KMS-11 (cell line): ENCODE data around the gene CCDC141.
"Not testable (repeated sequence)": the region's sequence is repeated elsewhere in the genome, so short reads cannot be mapped to it uniquely, and the experiment has no call there.

Experiments used
- H2AFZ ChIP-seq: fragments of 200-600 bp; sonication (generic); 2 replicates; pipeline ENCODE4 v1.6.1; 2016; ENCODE audit warnings: antibody characterized with exemption, mixed run types, low read depth
- H3K27ac ChIP-seq: fragments of 200-600 bp; sonication (generic); 2 replicates; pipeline ENCODE4 v1.6.1; 2016; ENCODE audit warnings: mild to moderate bottlenecking, mixed run types
- H3K27me3 ChIP-seq: fragments of 200-600 bp; sonication (generic); 2 replicates; pipeline ENCODE4 v1.6.1; 2017; ENCODE audit warnings: mild to moderate bottlenecking, low read depth, mixed run types, moderate library complexity; ENCODE audit not compliant: insufficient read depth
- H3K36me3 ChIP-seq: fragments of 200-600 bp; sonication (generic); 2 replicates; pipeline ENCODE4 v1.6.1; 2017; ENCODE audit warnings: mild to moderate bottlenecking, mixed run types; ENCODE audit not compliant: insufficient read depth
- H3K4me1 ChIP-seq: fragments of 200-600 bp; sonication (generic); 2 replicates; pipeline ENCODE4 v1.6.1; 2016; ENCODE audit warnings: mild to moderate bottlenecking, low read depth, mixed run types; ENCODE audit not compliant: poor library complexity, severe bottlenecking
- H3K4me2 ChIP-seq: fragments of 200-600 bp; sonication (generic); 2 replicates; pipeline ENCODE4 v1.7.0; 2016; ENCODE audit warnings: mild to moderate bottlenecking, mixed run types
- H3K4me3 ChIP-seq: fragments of 200-600 bp; sonication (generic); IDR thresholded peaks from 2 replicates; pipeline ENCODE4 v1.6.1; 2017; ENCODE audit warnings: low read depth, low read length, mixed read lengths; ENCODE audit not compliant: insufficient read depth
- H3K79me2 ChIP-seq: fragments of 200-600 bp; sonication (generic); 2 replicates; pipeline ENCODE4 v1.6.1; 2016; ENCODE audit warnings: low read depth, mixed run types; ENCODE audit not compliant: insufficient read depth
- H3K9ac ChIP-seq: fragments of 200-600 bp; sonication (generic); 2 replicates; pipeline ENCODE4 v1.6.1; 2016; ENCODE audit warnings: mild to moderate bottlenecking, mixed run types
- H4K20me1 ChIP-seq: fragments of 200-600 bp; sonication (generic); 2 replicates; pipeline ENCODE4 v1.6.1; 2016; ENCODE audit warnings: mild to moderate bottlenecking, mixed run types; ENCODE audit not compliant: insufficient read depth
- CTCF ChIP-seq: fragments of 200-600 bp; sonication (generic); conservative IDR thresholded peaks from 2 replicates; pipeline ENCODE4 v1.6.1; 2017; ENCODE audit warnings: low read depth, mild to moderate bottlenecking, antibody characterized with exemption, low read length, moderate library complexity, mixed read lengths

CCDC141 gene

DNA sequence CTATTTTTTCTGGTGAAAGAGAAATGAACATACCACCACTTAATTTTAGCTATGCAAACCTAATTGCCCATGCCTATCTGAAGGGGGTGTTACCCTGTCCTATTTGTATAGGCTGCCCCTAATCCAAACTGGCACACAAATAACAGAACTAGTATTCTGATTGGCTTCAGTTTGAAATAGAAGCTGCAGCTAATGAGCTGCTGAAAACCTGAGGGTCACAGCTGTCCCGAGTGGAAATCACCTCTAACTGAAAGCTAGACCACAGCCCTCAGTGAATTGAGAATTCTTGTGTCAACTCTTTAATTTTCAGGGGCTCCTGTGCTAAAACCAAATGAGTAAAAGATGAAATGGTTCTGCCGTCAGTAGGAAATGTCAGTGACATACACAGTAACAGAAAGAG lies 28.7 kb downstream of the CCDC141 start:
- H3K27me3 ChIP-seq, result no peaks in the 10 kb centered on the region
- H3K36me3 ChIP-seq, result no peaks in the 10 kb centered on the region
- no peaks in the 10 kb centered on the region for H3K79me2 ChIP-seq
- H3K4me1 ChIP-seq, result peaks cover 92% of the 10 kb centered on the region
- H3K4me2 ChIP-seq, result peak overlapping the region; percentile 68; the same call in 1 of the 2 replicates
- H4K20me1 ChIP-seq, result no peaks in the 10 kb centered on the region
- peak overlapping the region; percentile 12 for H3K4me3 ChIP-seq
- H2AFZ ChIP-seq, result 0 out of 2 replicates have a peak overlapping the region, but pooled peaks have one; percentile 8
- peak overlapping the region; percentile 76 for H3K27ac ChIP-seq
- no peak for TF ChIP-seq CTCF
- H3K9ac ChIP-seq, result peak overlapping the region; percentile 23; the same call in 1 of the 2 replicates

- 0 out of 2 replicates have a peak overlapping the region, but pooled peaks have one; percentile 8 for H2AFZ ChIP-seq
- no peaks in the 10 kb centered on the region for H3K79me2 ChIP-seq
- no peaks in the 10 kb centered on the region for H4K20me1 ChIP-seq
- H3K27me3 ChIP-seq, result no peaks in the 10 kb centered on the region
- H3K4me1 ChIP-seq, result peaks cover 91% of the 10 kb centered on the region
- TF ChIP-seq CTCF, result peak; percentile 85
- H3K4me2 ChIP-seq, result peak overlapping the region; percentile 68
- H3K36me3 ChIP-seq, result no peaks in the 10 kb centered on the region
- peak overlapping the region; percentile 23 for H3K9ac ChIP-seq
- no peak overlapping the region for H3K4me3 ChIP-seq
- peak overlapping the region; percentile 76 for H3K27ac ChIP-seq
Measured at GRCh38 chr2:179020156-179020750, 29.7 kb downstream of the CCDC141 start.

GRCh38 chr2:179019260-179019659 lies 30.7 kb downstream of the CCDC141 start:
- H3K4me1 ChIP-seq, result peaks cover 87% of the 10 kb centered on the region

DNA sequence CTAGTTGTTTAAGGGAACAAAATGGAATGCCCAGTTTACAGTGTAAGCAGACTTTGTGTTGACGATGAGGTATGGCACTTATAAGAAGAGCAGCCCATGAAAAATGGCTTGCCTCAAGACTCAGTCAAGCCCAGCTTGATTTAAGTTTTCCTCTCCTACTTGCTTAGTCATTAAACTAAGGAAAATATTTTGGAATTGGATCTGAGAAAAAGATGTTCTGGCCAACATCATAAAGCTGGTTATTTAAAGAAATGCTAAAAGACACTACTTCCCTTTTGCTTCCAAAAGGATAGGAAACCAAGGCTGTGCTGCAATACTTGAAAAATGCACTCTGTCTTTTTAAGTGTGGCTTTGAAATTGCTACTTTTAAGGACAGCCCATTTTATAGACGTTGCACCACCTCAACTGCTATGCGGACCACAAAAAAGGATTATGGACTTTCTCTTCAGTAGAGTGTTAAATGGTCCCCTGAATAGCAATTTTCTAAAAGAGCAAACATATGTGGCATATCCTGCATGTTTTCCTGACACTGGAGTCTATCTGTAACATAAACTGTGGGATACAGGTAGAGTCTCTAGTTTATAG lies 32.1 kb downstream of the CCDC141 start:
- Histone ChIP-seq H3K36me3 (no peaks in the 10 kb centered on the region), H3K27ac (no peak overlapping the region; the same call in 1 of the 2 replicates), H3K4me3 (no peak overlapping the region), H3K27me3 (no peaks in the 10 kb centered on the region), H3K4me1 (peaks cover 86% of the 10 kb centered on the region), H4K20me1 (no peaks in the 10 kb centered on the region), H3K4me2 (peak overlapping the region; percentile 4), H3K9ac (no peak overlapping the region), H2AFZ (no peak overlapping the region), H3K79me2 (no peaks in the 10 kb centered on the region)
- no peak for TF ChIP-seq CTCF

More at GRCh38 chr2:179019260-179019659, 30.7 kb downstream of the CCDC141 start:
- no peaks in the 10 kb centered on the region for H3K36me3 ChIP-seq
- TF ChIP-seq CTCF, result no peak
- no peak overlapping the region for H2AFZ ChIP-seq
- H3K4me2 ChIP-seq, result 0 out of 2 replicates have a peak overlapping the region, but pooled peaks have one; percentile 4
- no peaks in the 10 kb centered on the region for H3K27me3 ChIP-seq
- H4K20me1 ChIP-seq, result no peaks in the 10 kb centered on the region
- H3K79me2 ChIP-seq, result no peaks in the 10 kb centered on the region
- no peak overlapping the region for H3K4me3 ChIP-seq
- H3K27ac ChIP-seq, result no peak overlapping the region
- H3K9ac ChIP-seq, result no peak overlapping the region

DNA sequence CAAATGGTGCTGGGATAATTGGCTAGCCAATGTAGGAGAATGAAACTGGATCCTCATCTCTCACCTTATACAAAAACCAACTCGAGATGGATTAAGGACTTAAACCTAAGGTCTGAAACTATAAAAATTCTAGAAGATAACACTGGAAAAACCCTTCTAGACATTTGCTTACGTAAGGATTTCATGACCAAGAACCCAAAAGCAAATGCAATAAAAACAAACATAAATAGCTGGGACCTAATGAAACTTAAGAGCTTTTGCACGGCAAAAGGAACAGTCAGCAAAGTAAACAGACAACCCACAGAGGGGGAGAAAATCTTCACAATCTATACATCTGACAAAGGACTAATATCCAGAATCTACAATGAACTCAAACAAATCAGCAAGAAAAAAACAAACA lies 35.7 kb downstream of the CCDC141 start:
- H3K4me1 ChIP-seq, result peaks cover 65% of the 10 kb centered on the region
- H3K79me2 ChIP-seq, H4K20me1 ChIP-seq, H3K36me3 ChIP-seq, H3K4me3 ChIP-seq, H3K27me3 ChIP-seq: not testable (repeated sequence)
- peak overlapping the region; percentile 21 for H3K4me2 ChIP-seq
- peak overlapping the region; percentile 0; the same call in 1 of the 2 replicates for H3K9ac ChIP-seq
- peak overlapping the region; percentile 1; the same call in 1 of the 2 replicates for H2AFZ ChIP-seq
- peak overlapping the region; percentile 68 for H3K27ac ChIP-seq
